Measurements from ENCODE around the gene ARMH4.

The ARMH4 gene

DNA sequence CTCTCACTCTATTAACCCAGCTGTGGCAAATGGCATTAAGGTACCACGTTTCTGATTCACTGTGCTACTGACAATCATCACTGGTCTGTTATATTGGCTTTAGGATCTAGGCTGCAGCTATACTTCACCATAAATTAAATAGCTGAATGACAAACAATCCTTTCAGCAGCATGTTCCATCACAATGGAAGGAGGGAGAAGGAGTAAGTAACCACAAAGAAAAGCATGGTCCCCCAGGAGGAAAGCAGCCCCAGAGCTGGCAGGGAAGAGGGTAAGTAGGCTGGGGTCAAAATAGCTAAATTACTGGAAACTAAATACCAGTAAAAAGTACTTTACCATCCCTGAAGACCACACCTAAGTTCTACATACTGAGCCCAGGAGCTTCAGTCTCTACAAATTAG is 2.8 kb downstream of the ARMH4 start:
- DNase-seq (ENCODE audit: low read depth), result no peak
- H3K4me3 ChIP-seq (ENCODE audit: control insufficient read depth, low read depth, low read length), result no peak overlapping the region
- TF ChIP-seq, protein P1, sequence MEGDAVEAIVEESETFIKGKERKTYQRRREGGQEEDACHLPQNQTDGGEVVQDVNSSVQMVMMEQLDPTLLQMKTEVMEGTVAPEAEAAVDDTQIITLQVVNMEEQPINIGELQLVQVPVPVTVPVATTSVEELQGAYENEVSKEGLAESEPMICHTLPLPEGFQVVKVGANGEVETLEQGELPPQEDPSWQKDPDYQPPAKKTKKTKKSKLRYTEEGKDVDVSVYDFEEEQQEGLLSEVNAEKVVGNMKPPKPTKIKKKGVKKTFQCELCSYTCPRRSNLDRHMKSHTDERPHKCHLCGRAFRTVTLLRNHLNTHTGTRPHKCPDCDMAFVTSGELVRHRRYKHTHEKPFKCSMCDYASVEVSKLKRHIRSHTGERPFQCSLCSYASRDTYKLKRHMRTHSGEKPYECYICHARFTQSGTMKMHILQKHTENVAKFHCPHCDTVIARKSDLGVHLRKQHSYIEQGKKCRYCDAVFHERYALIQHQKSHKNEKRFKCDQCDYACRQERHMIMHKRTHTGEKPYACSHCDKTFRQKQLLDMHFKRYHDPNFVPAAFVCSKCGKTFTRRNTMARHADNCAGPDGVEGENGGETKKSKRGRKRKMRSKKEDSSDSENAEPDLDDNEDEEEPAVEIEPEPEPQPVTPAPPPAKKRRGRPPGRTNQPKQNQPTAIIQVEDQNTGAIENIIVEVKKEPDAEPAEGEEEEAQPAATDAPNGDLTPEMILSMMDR (conservative IDR thresholded peaks at IDR 0.05; ENCODE audit: control insufficient read depth, insufficient read depth, low read depth, low read length), result no peak

DNA sequence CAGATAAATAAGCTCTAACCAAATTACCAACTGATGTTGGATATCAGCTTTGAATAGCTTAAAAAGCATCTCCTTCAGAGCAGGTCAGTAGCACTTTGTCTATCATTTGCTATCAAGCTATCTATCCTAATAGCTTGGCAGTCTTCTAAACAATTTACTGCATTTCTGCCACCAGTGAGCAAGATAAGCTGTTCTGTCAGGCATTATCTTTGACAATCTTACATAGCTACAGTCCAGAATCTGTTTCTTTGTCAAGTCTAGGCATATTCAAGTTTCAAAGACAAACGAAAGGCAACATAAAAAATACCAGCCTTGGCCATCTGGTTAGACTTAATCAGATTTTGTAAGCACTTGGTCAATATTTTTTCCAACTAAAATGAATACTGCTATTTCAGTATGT is 5.6 kb downstream of the ARMH4 start:
- H3K4me3 ChIP-seq (ENCODE audit: control insufficient read depth, low read depth, low read length), result no peak overlapping the region
- DNase-seq (ENCODE audit: low read depth), result no peak
- TF ChIP-seq, protein P1 (conservative IDR thresholded peaks at IDR 0.05; ENCODE audit: control insufficient read depth, insufficient read depth, low read depth, low read length), result no peak

DNA sequence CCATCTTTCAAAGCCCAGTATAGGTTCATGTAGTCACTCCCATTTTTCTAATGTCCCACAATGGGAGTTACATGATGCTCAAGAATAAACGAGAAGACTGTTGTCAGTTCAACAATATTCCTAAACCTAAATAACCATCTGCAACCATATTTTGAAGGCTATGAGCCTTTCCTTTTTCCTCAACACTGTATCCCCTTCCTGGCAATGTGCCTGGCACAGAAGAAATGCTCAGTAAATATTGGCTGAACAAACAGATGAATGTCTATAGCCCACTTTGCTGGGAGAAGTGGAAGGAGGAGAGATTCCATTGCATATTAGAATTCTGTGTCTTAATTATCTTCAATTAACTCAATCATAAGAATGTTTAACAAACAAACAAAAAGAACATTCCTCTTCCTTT is 6.1 kb downstream of the ARMH4 start:
- H3K4me3 ChIP-seq (ENCODE audit: control insufficient read depth, low read depth, low read length), result no peak overlapping the region
- no peak for DNase-seq (ENCODE audit: low read depth)
- TF ChIP-seq, protein P1 (conservative IDR thresholded peaks at IDR 0.05; ENCODE audit: control insufficient read depth, insufficient read depth, low read depth, low read length), result no peak

DNA sequence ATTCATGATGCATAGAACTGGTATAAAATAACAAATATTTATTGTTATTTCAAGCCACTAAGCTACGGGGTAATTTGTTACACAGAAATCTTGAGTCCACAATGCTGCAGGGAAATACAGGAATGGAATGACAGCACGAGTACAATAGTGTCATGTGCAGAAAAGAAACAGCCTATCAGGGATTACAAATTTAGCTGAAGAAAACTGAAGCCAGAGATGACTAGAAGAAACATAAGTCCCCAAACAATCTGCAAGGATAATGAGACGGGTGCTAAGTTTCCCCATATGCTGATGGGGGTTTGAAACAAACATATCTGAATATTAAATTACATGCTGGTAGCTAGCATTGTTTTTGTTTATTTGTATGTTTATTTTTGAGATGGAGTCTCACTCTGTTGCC is 8.9 kb downstream of the ARMH4 start:
- TF ChIP-seq, protein P1 (conservative IDR thresholded peaks at IDR 0.05; ENCODE audit: control insufficient read depth, insufficient read depth, low read depth, low read length), result no peak
- no peak for DNase-seq (ENCODE audit: low read depth)
- H3K4me3 ChIP-seq (ENCODE audit: control insufficient read depth, low read depth, low read length), result no peak overlapping the region

DNA sequence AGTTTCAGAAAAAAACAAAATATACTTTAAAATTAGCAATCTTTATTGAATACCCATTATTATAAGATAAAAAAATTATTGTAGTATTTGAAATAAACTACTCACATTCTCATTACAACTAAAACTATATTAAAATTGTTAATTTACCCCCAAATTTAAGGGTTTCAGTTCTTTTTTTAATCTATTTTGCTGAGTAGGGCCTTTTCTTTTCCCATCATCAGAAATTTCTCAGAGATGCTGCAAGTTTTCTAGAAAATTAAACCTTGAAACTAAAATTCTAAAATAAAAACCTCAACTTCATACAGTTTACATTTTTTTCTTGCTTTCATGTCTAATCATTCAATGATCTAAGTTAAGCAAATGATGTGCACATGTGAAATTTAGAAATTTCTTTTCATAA is 10.1 kb downstream of the ARMH4 start:
- TF ChIP-seq, protein P1 (conservative IDR thresholded peaks at IDR 0.05; ENCODE audit: control insufficient read depth, insufficient read depth, low read depth, low read length), result no peak
- DNase-seq (ENCODE audit: low read depth), result no peak
- no peak overlapping the region for H3K4me3 ChIP-seq (ENCODE audit: control insufficient read depth, low read depth, low read length)

DNA sequence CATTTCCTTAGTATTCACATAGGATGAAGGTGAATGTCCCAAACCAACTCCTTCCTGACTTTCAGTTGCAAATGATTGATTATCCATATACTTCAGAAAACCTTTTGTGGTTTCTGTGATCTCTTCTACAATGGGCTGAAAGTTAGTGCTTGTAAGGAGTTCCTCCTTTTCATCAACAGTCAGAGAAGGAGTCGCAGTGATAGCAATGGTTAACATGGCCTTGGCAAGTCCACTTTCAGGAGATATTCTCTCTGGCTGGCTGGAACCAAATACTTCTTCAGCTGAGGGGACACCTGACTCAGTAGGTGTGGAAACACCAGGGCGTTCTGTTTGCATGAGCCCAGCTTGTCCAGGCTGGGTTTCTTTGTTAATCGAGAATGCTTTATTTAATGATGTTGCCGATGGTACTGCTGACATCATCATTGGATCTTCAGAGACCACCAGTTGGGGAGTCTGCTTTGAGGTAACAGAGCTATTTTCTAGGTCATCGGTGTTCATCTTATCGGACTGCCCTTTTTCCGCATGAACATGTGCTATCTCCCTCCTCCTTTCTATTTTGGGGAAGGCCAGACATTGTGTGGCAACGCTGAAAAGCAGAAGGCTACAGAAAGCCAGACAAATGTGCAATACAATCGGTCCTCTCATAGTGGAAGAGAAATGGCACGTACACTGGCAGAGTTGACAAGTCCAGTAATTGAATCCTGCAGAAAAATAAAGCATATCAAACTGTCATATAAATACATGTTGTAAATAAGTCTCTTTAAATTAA is 13.1 kb downstream of the ARMH4 start:
- H3K4me3 ChIP-seq (ENCODE audit: control insufficient read depth, low read depth, low read length), result no peak overlapping the region
- TF ChIP-seq, protein P1 (conservative IDR thresholded peaks at IDR 0.05; ENCODE audit: control insufficient read depth, insufficient read depth, low read depth, low read length), result no peak
- no peak for DNase-seq (ENCODE audit: low read depth)
